Stimulated activated CD8-positive, alpha-beta memory T cell treated with anti-CD3 and anti-CD28 coated beads, Interleukin-7, amount 100 ng/mL, for 24 hours (primary cell): ENCODE data around the gene LRR1.
"Not testable (repeated sequence)": the region's sequence is repeated elsewhere in the genome, so short reads cannot be mapped to it uniquely, and the experiment has no call there.

Experiments used
- DNase-seq: peaks from one replicate; pipeline ENCODE4 v3.0.0-alpha.2; 2020; ENCODE audit warnings: low read depth

The LRR1 gene

GRCh38 chr14:49633640-49634546 lies 35.2 kb downstream of the LRR1 start:
- DNase-seq, result peak; percentile 87

- DNase-seq, result peak; percentile 21
Observed at GRCh38 chr14:49634547-49635334, 36.0 kb downstream of the LRR1 start, which contains the start of gene DNAAF2. Gene DNAAF2, minus strand, starts transcription at chr14:49635244. Its CDS starts 95 bp downstream, at chr14:49635149.

GRCh38 chr14:49636866-49637265 lies 38.1 kb downstream of the LRR1 start:
- DNase-seq, result no peak

- DNase-seq, result no peak
Observed at GRCh38 chr14:49637534-49638078, 38.9 kb downstream of the LRR1 start.

- DNase-seq, result no peak
Observed at GRCh38 chr14:49640540-49641417, 42.0 kb downstream of the LRR1 start.

- DNase-seq, result no peak
Observed at GRCh38 chr14:49641697-49642129, 43.0 kb downstream of the LRR1 start.

GRCh38 chr14:49642163-49642562 lies 43.4 kb downstream of the LRR1 start:
- no peak for DNase-seq

- DNase-seq, result no peak
Observed at GRCh38 chr14:49653508-49653907, 54.8 kb downstream of the LRR1 start.

- no peak for DNase-seq
Observed at GRCh38 chr14:49654511-49654910, 55.8 kb downstream of the LRR1 start.

- DNase-seq, result not testable (repeated sequence)
Observed at GRCh38 chr14:49657500-49657899, 58.8 kb downstream of the LRR1 start.

GRCh38 chr14:49659526-49660455 lies 61.1 kb downstream of the LRR1 start:
- DNase-seq, result no peak
